GM12878 (cell line): ENCODE data around the gene SRCIN1. TPM values are rescaled to one million over a fixed set of nuclear protein-coding genes. Genes with fewer than 3 reads are reported as not detected.

Experiments
- ATAC-seq: fragments of 200-7000 bp; cut with Tn5 transposase; 3 replicates; pipeline ENCODE4 v1.9.1; 2020; ENCODE audit warnings: mild to moderate bottlenecking, moderate library complexity
- BruUV-seq: library from RNA; stranded (reverse); fragments of 400-500 nt; replicated peaks from 2 replicates; lab custom pipeline; 2021; lab: Mats Ljungman, UMichigan
- CTCF ChIA-PET: fragments of 300-600 bp; sonication (Branson Sonifier 250); formaldehyde crosslinking; extraction: SDS; loops from one replicate; lab custom pipeline; 2021; ENCODE audit warnings: inconsistent platforms; lab: Yijun Ruan, JAX
- POLR2A ChIA-PET: fragments of 350-600 bp; formaldehyde crosslinking; extraction: SDS; loops from one replicate; lab custom pipeline; 2021; ENCODE audit warnings: inconsistent platforms; lab: Charles Lee
- RAD21 ChIA-PET: fragments of 300-600 bp; sonication (Branson Sonifier 250); formaldehyde crosslinking; loops from one replicate; lab custom pipeline; 2023; ENCODE audit warnings: antibody characterized with exemption; ENCODE audit not compliant: unreplicated experiment; lab: Charles Lee
- SMC1A ChIA-PET: fragments of 300-600 bp; sonication (Branson Sonifier 250); formaldehyde crosslinking; loops from one replicate; lab custom pipeline; 2023; ENCODE audit not compliant: unreplicated experiment, uncharacterized antibody; lab: Charles Lee
- DNase-seq: peaks from one replicate; pipeline ENCODE4 v3.0.0-alpha.2; 2011; ENCODE audit warnings: low read depth, low spot score
- FAIRE-seq: peaks from 3 replicates; lab custom pipeline; 2011; peaks lifted over from hg19 to GRCh38; lab: Jason Lieb, UNC
- H2AFZ ChIP-seq: 2 replicates; pipeline ENCODE4 v1.6.0; 2011; ENCODE audit warnings: low read depth, low read length, control low read depth; ENCODE audit not compliant: control insufficient read depth
- H3K27ac ChIP-seq: 2 replicates; pipeline ENCODE4 v1.5.1; 2011; ENCODE audit warnings: control low read depth; ENCODE audit not compliant: control insufficient read depth, insufficient read depth
- H3K27me3 ChIP-seq, 2 experiments: replicated peaks in 1 of 2; 2 replicates each; pipeline versions ENCODE4 v1.6.0 to v1.6.1; 2011; ENCODE audit warnings: low read length in 1 of 2; ENCODE audit not compliant: control insufficient read depth in 2 of 2, insufficient read depth in 2 of 2
- H3K36me3 ChIP-seq, 2 experiments: 2 replicates each; pipeline ENCODE4 v1.5.1; 2011; ENCODE audit warnings: low read length in 1 of 2; ENCODE audit not compliant: control insufficient read depth in 2 of 2, insufficient read depth in 2 of 2
- H3K4me1 ChIP-seq: 2 replicates; pipeline ENCODE4 v1.6.1; 2011; ENCODE audit warnings: mild to moderate bottlenecking, low read length, moderate library complexity, mixed read lengths; ENCODE audit not compliant: control insufficient read depth, insufficient read depth
- H3K4me2 ChIP-seq: 2 replicates; pipeline ENCODE4 v1.6.0; 2011; ENCODE audit warnings: control low read depth; ENCODE audit not compliant: control insufficient read depth, insufficient read depth
- H3K4me3 ChIP-seq: fragments of 200-600 bp; sonication (generic); 2 replicates; pipeline ENCODE4 v1.5.1; 2016
- H3K79me2 ChIP-seq: 2 replicates; pipeline ENCODE4 v1.6.0; 2011; ENCODE audit warnings: low read length; ENCODE audit not compliant: control insufficient read depth, insufficient read depth
- H3K9ac ChIP-seq: 2 replicates; pipeline ENCODE4 v1.8.0; 2011; ENCODE audit warnings: low read length, control low read depth, mixed read lengths; ENCODE audit not compliant: control insufficient read depth, insufficient read depth
- H3K9me3 ChIP-seq: replicated peaks from 3 replicates; pipeline ENCODE4 v1.5.1; 2011; ENCODE audit warnings: mild to moderate bottlenecking, low read length; ENCODE audit not compliant: control insufficient read depth, insufficient read depth
- H4K20me1 ChIP-seq: 2 replicates; pipeline ENCODE4 v1.6.0; 2011; ENCODE audit not compliant: control insufficient read depth, insufficient read depth
- BCLAF1 ChIP-seq: fragments of 450-650 bp; IDR thresholded peaks from 2 replicates; pipeline ENCODE4 v1.6.1; 2017; ENCODE audit warnings: antibody characterized with exemption, mild to moderate bottlenecking, moderate library complexity
- CBX3 ChIP-seq: fragments of 200-600 bp; sonication (generic); IDR thresholded peaks from 2 replicates; pipeline ENCODE4 v1.6.1; 2016; ENCODE audit warnings: low read depth, borderline replicate concordance
- EED ChIP-seq: sonication (generic); IDR thresholded peaks from 2 replicates; pipeline ENCODE4 v1.6.1; 2016; ENCODE audit warnings: antibody characterized with exemption, low read depth
- HDAC2 ChIP-seq: fragments of 200-600 bp; sonication (generic); IDR thresholded peaks from 2 replicates; pipeline ENCODE4 v1.6.1; 2017
- POLR2AphosphoS5 ChIP-seq: IDR thresholded peaks from 2 replicates; pipeline ENCODE4 v1.6.1; 2011; ENCODE audit warnings: mild to moderate bottlenecking, low read length, inconsistent platforms
- RFX5 ChIP-seq: IDR thresholded peaks from 2 replicates; pipeline ENCODE4 v1.6.1; 2011; ENCODE audit warnings: low read depth, low read length, improper control_type of control experiment
- TAF1 ChIP-seq: IDR thresholded peaks from 2 replicates; pipeline ENCODE4 v1.6.1; 2011; ENCODE audit warnings: mild to moderate bottlenecking, low read depth, low read length, borderline replicate concordance
- WGBS: methylation state at CpG from one replicate; pipeline ENCODE4 v1.1.6; 2016; ENCODE audit warnings: low lambda C conversion rate; ENCODE audit not compliant: insufficient replicate concordance, insufficient coverage; ENCODE audit errors: missing lambda C conversion rate; 5-methylcytosine and 5-hydroxymethylcytosine counted together
- in situ Hi-C: fragments of 300-500 bp; cut with MboI; formaldehyde crosslinking; loops from 9 replicates; pipeline ENCODE4 v1.14.3; 2018; ENCODE audit warnings: mixed read lengths
- intact Hi-C: fragments of 100-400 bp; cut with micrococcal nuclease; formaldehyde crosslinking; loops from one replicate; pipeline ENCODE4 v1.14.2; 2022; ENCODE audit not compliant: unreplicated experiment
- polyA plus RNA-seq, 11 experiments: library from polyadenylated mRNA; depleted of rRNA in 4 of 11; unstranded in 6 of 11; stranded (reverse) in 5 of 11; fragments of >200 nt; fragmentation: Nextera tagmentation in 4 of 11; fragmentation: Illumina TruSeq in 1 of 11; extraction: Ambion mirVana in 4 of 11; extraction: Trizol in 1 of 11; gene quantifications; 1 replicate in 1 of 11; 2 replicates in 10 of 11; pipeline versions ENCODE4 v1.2.1 to v1.2.3, GENCODE V29; 2011 to 2016; ENCODE audit warnings: inconsistent platforms in 2 of 11, missing spikeins in 2 of 11, low read depth in 1 of 11
- total RNA-seq, 4 experiments: library from RNA; depleted of rRNA in 3 of 4; stranded (reverse); fragments of >200 nt in 3 of 4; fragmentation: Illumina TruSeq in 1 of 4; extraction: Trizol in 1 of 4; gene quantifications; 2 replicates each; pipeline versions ENCODE4 v1.2.1 to v1.2.3, GENCODE V29; 2013 to 2021

The SRCIN1 gene
- total and polyA plus RNA-seq, 10 of the 15 experiments (the other 5 are each of a cell fraction or from before 2014, with no cell fraction given) = under 0.01 to 0.74 (median 0.20) TPM; not detected in 3

GRCh38 chr17:38595892-38596291, 9.9 kb downstream of the SRCIN1 start:
- POLR2A ChIA-PET = no interaction called here
- H3K79me2 ChIP-seq = no peaks in the 10 kb centered on the region
- no peaks in the 10 kb centered on the region; a peak in 1 of 4 replicates for H3K27me3 ChIP-seq
- H3K27ac ChIP-seq = no peak overlapping the region
- RAD21 ChIA-PET = interaction anchor here (1.2 to 1.4 kb wide), 2 partner anchors 38 to 68 kb away, joined by 3 to 5 read pairs; no protein-coding TSS in a partner anchor
- no peak overlapping the region for H2AFZ ChIP-seq
- ATAC-seq (no peak), DNase-seq (no peak), FAIRE-seq (no peak)
- SMC1A ChIA-PET = interaction anchor here (2.0 kb wide), 1 partner anchor 59 kb away, joined by 4 read pairs; no protein-coding TSS in a partner anchor
- WGBS = 52% methylated on average over 6 of the region's 9 CpGs
- H3K4me2 ChIP-seq = no peak overlapping the region
- in situ Hi-C loops = no loop called here
- CTCF ChIA-PET = interaction anchor here (0.7 kb wide), 2 partner anchors 72 to 181 kb away, joined by 3 to 4 read pairs; no protein-coding TSS in a partner anchor
- no peaks in the 10 kb centered on the region for H4K20me1 ChIP-seq
- H3K4me1 ChIP-seq = peaks cover 29% of the 10 kb centered on the region
- H3K9me3 ChIP-seq = no peaks in the 10 kb centered on the region
- intact Hi-C loops = no loop called here
- H3K36me3 ChIP-seq = no peaks in the 10 kb centered on the region
- no TSS peak for BruUV-seq
- H3K4me3 ChIP-seq = no peak overlapping the region
- TF ChIP-seq EED (no peak), TAF1 (no peak), POLR2AphosphoS5 (no peak), BCLAF1 (no peak), CBX3 (no peak), RFX5 (no peak), HDAC2 (no peak)
- no peak overlapping the region for H3K9ac ChIP-seq
